Lung (tissue), 12 donors: ENCODE measurements around the gene ABTB1. TPM values are rescaled to one million over a fixed set of nuclear protein-coding genes. Genes with fewer than 3 reads are reported as not detected.

Source experiments
- ATAC-seq: fragments of 200-7000 bp; cut with Tn5 transposase; one replicate; pipeline ENCODE4 v1.9.1; 2020; ENCODE audit warnings: moderate number of reproducible peaks; ENCODE audit not compliant: insufficient read depth, low FRiP score
- DNase-seq, 3 donors: peaks; one replicate each; pipeline ENCODE4 v3.0.0-alpha.2; 2013 to 2017
- H3K27ac ChIP-seq, 2 donors: one replicate each; pipeline ENCODE4 v1.5.1; 2013; ENCODE audit warnings: mild to moderate bottlenecking in 2 of 2, moderate library complexity in 2 of 2, control low read depth in 1 of 2, inconsistent platforms in 1 of 2, low read depth in 1 of 2, low read length in 1 of 2
- H3K27me3 ChIP-seq, 3 donors: one replicate each; pipeline ENCODE4 v1.5.1; 2013; ENCODE audit warnings: low read length in 2 of 3; ENCODE audit not compliant: control insufficient read depth in 3 of 3, insufficient read depth in 3 of 3
- H3K36me3 ChIP-seq, 4 donors: one replicate each; pipeline ENCODE4 v1.5.1; 2013; ENCODE audit warnings: low read length in 4 of 4, mild to moderate bottlenecking in 1 of 4, moderate library complexity in 1 of 4; ENCODE audit not compliant: control insufficient read depth in 4 of 4, insufficient read depth in 4 of 4
- H3K4me1 ChIP-seq, 5 donors: one replicate each; pipeline ENCODE4 v1.5.1; 2013; ENCODE audit warnings: low read length in 5 of 5, mild to moderate bottlenecking in 2 of 5, moderate library complexity in 1 of 5; ENCODE audit not compliant: control insufficient read depth in 5 of 5, insufficient read depth in 5 of 5
- H3K4me3 ChIP-seq: one replicate; pipeline ENCODE4 v1.5.1; 2013; ENCODE audit warnings: mild to moderate bottlenecking, control low read depth, moderate library complexity
- H3K9ac ChIP-seq, 2 donors: one replicate each; pipeline ENCODE4 v1.5.1; 2013; ENCODE audit warnings: low read length in 2 of 2, control low read depth in 1 of 2; ENCODE audit not compliant: insufficient read depth in 1 of 2
- H3K9me3 ChIP-seq, 4 donors: one replicate each; pipeline ENCODE4 v1.5.1; 2013; ENCODE audit warnings: low read length in 3 of 4, mild to moderate bottlenecking in 1 of 4, moderate library complexity in 1 of 4; ENCODE audit not compliant: control insufficient read depth in 4 of 4, insufficient read depth in 3 of 4
- CTCF ChIP-seq: IDR thresholded peaks from 2 replicates; pipeline ENCODE4 v1.5.1; 2012; ENCODE audit warnings: mild to moderate bottlenecking; ENCODE audit errors: control extremely low read depth, extremely low read depth
- WGBS, 2 donors: extraction: QIAGEN DNeasy Blood & Tissue Kit; methylation state at CpG; one replicate each; pipeline ENCODE4 v1.1.7; 2013; 5-methylcytosine and 5-hydroxymethylcytosine counted together
- polyA plus RNA-seq, 2 donors: library from polyadenylated mRNA; stranded (reverse); fragments of 200-250 nt; gene quantifications; one replicate each; pipeline ENCODE4 v1.2.1, GENCODE V29; 2013
- total RNA-seq, 2 donors: library from RNA; depleted of rRNA in 1 of 2; stranded (reverse); fragments of >200 nt in 1 of 2; gene quantifications; one replicate each; pipeline ENCODE4 v1.2.1, GENCODE V29; 2014 to 2021
- donor health status: control.
- donor health status: control.
- donor health status: Bipolar disorder and iron deficiency.
- donor health status: healthy.
- donor health status: DM: yes; HTN: yes; CAD: no.

Gene ABTB1
- total and polyA plus RNA-seq, 4 donors, result 30.7 to 102 (median 48.6) TPM

DNA sequence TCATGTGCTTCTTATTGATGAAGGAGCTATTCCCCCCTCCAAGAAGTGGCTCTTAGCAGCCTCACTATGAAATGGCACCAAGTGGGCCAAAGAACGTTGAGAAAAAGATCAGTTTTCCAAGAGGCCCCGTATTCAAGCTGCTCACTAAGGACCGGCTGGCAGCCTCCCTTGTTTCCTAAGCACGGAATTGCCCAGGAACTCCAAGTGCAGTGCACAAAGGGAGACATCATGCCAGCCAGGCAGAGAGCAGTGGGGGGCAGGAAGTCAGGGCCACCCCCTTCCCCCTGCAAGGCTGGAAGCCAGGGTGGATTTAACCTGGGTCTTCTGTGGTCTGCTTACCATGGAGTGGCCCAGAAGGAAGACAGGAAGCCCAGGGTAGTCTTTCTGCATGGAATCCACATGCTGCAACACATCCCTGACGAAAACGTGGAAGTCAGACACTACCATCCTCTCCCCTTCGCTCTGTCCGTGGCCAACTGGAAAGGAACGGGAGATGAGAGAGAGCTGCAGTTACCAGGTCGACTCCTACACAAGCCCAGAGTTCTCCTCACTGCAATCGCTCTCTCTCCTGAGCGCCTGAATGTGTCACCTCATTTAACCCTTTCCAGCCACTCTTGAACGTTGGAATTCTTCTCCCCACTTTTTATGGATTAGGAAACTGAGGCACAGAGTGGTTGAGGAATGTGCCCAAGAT lies 49.5 kb downstream of the ABTB1 start:
- no peak overlapping the region for H3K9ac ChIP-seq

GRCh38 chr3:127723011-127723567 lies 50.3 kb downstream of the ABTB1 start:
- H3K4me3 ChIP-seq, result no peak overlapping the region
- H3K4me1 ChIP-seq, result peaks cover 4 to 36% (median 20%) of the 10 kb centered on the region in 5 donors
- no peaks in the 10 kb centered on the region for H3K27me3 ChIP-seq
- peak overlapping the region in 1 of 2 donors; percentile 83 for H3K27ac ChIP-seq
- 60 to 78% methylated on average over 11 of the region's 11 CpGs for WGBS, 2 donors
- ATAC-seq (no peak), DNase-seq (peak; percentile 58 to 77 (median 75))
- H3K36me3 ChIP-seq, result peaks cover 0 to 6% (median 0%) of the 10 kb centered on the region in 4 donors
- H3K9ac ChIP-seq, result peak overlapping the region in 1 of 2 donors; percentile 34
- TF ChIP-seq CTCF, result no peak
- H3K9me3 ChIP-seq, result no peaks in the 10 kb centered on the region

More for the DNA sequence above, 49.5 kb downstream of the ABTB1 start:
- DNase-seq (no peak), ATAC-seq (no peak)
- no peak for TF ChIP-seq CTCF
- Histone ChIP-seq H3K36me3 (peaks cover 0 to 6% (median 0%) of the 10 kb centered on the region in 4 donors), H3K27ac (peak overlapping the region in 1 of 2 donors; percentile 83), H3K4me1 (peaks cover 4 to 45% (median 20%) of the 10 kb centered on the region in 5 donors), H3K27me3 (no peaks in the 10 kb centered on the region), H3K9me3 (no peaks in the 10 kb centered on the region), H3K4me3 (no peak overlapping the region)
- 54 to 61% methylated on average over 13 of the region's 13 CpGs for WGBS, 2 donors

- Histone ChIP-seq H3K9ac (no peak overlapping the region), H3K36me3 (peaks cover 0 to 3% (median 0%) of the 10 kb centered on the region in 4 donors), H3K27me3 (no peaks in the 10 kb centered on the region), H3K9me3 (no peaks in the 10 kb centered on the region), H3K4me3 (no peak overlapping the region), H3K27ac (peak overlapping the region in 1 of 2 donors; percentile 41), H3K4me1 (peaks cover 3 to 28% (median 10%) of the 10 kb centered on the region in 5 donors)
- TF ChIP-seq CTCF, result no peak
- 73 to 76% methylated on average over 3 of the region's 3 CpGs for WGBS, 2 donors
- ATAC-seq (no peak), DNase-seq (no peak)
Measured at GRCh38 chr3:127726894-127727293, 54.1 kb downstream of the ABTB1 start.
